OCI-LY1 (cell line): ENCODE data around the gene DAND5.

Source experiments
- CTCF ChIP-seq: fragments of 200-600 bp; sonication (generic), shearing (Covaris generic); IDR thresholded peaks from 2 replicates; pipeline ENCODE4 v1.5.1; 2017; ENCODE audit warnings: mild to moderate bottlenecking, antibody characterized with exemption, low read length, moderate library complexity, mixed read lengths
- EZH2 ChIP-seq: fragments of 200-600 bp; sonication (generic), shearing (Covaris generic); IDR thresholded peaks from 2 replicates; pipeline ENCODE4 v1.8.0; 2017; ENCODE audit warnings: borderline replicate concordance, mixed run types, mild to moderate bottlenecking, antibody characterized with exemption, low read length, moderate library complexity, mixed read lengths

DNA sequence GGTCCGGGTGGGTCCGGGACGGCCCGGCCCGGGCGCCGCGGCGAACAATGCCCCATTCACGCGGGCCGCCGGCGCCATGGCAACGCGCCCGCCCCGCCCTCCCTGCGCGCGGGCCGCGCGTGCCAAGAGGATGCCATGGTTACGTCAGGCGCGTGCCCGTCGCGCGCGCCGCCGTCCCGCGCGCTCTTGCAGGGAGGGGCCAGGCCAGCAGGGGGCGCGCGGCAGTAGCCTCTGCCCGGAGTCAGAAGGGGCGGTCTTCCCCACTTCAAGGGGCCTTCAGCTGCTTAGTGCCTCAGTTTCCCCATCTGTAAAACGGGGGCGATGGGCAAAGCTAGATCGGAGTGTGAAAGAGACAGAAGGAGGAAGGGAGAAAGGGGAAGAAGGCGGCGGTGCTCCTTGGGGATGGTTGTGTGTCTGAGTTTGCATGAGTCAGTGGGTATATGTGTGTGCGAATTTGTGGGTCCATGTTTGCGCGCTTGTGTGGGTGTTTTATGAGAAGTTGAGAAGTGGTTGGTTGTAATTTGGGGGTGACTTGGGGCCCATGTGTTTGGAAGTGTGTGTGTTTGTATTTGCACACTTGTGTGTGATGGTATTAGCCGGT lies 14.3 kb downstream of the DAND5 start:
- TF ChIP-seq CTCF (peak; percentile 83), EZH2 (no peak)
